Measurements from ENCODE around the gene CDC25A.

DNA sequence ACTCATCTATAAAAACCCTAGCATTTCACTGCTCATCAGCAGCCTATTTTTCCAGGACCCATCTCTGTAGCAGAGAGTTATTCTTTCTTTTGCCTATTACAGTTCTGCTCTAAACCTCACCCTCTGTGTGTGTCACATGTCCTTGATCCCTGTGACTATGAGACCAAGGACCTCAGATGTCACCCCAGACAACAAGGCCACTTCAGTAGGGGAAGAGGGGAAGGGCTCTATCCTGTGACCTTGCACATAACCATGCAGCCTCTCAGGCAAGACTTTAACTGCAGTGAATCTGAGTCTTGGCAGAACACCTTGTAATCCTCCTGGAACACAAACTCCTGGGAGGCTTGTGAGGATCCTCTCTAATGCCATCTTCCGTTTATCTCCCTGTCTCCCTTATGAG lies 48.3 kb upstream of the CDC25A start:
- TF ChIP-seq, protein P1, sequence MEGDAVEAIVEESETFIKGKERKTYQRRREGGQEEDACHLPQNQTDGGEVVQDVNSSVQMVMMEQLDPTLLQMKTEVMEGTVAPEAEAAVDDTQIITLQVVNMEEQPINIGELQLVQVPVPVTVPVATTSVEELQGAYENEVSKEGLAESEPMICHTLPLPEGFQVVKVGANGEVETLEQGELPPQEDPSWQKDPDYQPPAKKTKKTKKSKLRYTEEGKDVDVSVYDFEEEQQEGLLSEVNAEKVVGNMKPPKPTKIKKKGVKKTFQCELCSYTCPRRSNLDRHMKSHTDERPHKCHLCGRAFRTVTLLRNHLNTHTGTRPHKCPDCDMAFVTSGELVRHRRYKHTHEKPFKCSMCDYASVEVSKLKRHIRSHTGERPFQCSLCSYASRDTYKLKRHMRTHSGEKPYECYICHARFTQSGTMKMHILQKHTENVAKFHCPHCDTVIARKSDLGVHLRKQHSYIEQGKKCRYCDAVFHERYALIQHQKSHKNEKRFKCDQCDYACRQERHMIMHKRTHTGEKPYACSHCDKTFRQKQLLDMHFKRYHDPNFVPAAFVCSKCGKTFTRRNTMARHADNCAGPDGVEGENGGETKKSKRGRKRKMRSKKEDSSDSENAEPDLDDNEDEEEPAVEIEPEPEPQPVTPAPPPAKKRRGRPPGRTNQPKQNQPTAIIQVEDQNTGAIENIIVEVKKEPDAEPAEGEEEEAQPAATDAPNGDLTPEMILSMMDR (IDR thresholded peaks at IDR 0.05; ENCODE audit: low read depth, low read length, poor library complexity, severe bottlenecking), result no peak
- no peak for TF ChIP-seq EZH2phosphoT487 (IDR thresholded peaks at IDR 0.05; ENCODE audit: borderline replicate concordance, low read length)

Measured in DOHH2 (cell line).